HEK293 (cell line): Measurements from ENCODE around the gene SETD7.

ENCODE experiments used
- ZNF423 ChIP-seq: fragments of 450-650 bp; formaldehyde crosslinking; IDR thresholded peaks from 2 replicates; pipeline ENCODE4 v1.5.1; 2016; ENCODE audit warnings: missing biosample characterization, missing genetic modification characterization
- ZNF561 ChIP-seq: fragments of 450-650 bp; IDR thresholded peaks from 2 replicates; pipeline ENCODE4 v1.5.1; 2018; ENCODE audit warnings: missing biosample characterization, missing genetic modification characterization, borderline replicate concordance
- TF ChIP-seq, protein P1 (sequence below): fragments of 450-650 bp; formaldehyde crosslinking; IDR thresholded peaks from 2 replicates; pipeline ENCODE4 v1.5.1; 2016; ENCODE audit warnings: missing biosample characterization, missing genetic modification characterization

- TF ChIP-seq, protein P1, sequence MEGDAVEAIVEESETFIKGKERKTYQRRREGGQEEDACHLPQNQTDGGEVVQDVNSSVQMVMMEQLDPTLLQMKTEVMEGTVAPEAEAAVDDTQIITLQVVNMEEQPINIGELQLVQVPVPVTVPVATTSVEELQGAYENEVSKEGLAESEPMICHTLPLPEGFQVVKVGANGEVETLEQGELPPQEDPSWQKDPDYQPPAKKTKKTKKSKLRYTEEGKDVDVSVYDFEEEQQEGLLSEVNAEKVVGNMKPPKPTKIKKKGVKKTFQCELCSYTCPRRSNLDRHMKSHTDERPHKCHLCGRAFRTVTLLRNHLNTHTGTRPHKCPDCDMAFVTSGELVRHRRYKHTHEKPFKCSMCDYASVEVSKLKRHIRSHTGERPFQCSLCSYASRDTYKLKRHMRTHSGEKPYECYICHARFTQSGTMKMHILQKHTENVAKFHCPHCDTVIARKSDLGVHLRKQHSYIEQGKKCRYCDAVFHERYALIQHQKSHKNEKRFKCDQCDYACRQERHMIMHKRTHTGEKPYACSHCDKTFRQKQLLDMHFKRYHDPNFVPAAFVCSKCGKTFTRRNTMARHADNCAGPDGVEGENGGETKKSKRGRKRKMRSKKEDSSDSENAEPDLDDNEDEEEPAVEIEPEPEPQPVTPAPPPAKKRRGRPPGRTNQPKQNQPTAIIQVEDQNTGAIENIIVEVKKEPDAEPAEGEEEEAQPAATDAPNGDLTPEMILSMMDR (tag by site-specific recombination): no peak
- TF ChIP-seq ZNF561 (tag by site-specific recombination) (no peak), ZNF423 (tag by site-specific recombination) (no peak)
Measured at GRCh38 chr4:139600662-139601061, 44.6 kb upstream of the SETD7 start.
